Natural killer cell (primary cell): Measurements from ENCODE around the gene MFSD8. TPM values are rescaled to one million over a fixed set of nuclear protein-coding genes. Genes with fewer than 3 reads are reported as not detected.
"Not testable (repeated sequence)": the region's sequence is repeated elsewhere in the genome, so short reads cannot be mapped to it uniquely, and the experiment has no call there.

Source experiments
- ATAC-seq, 3 donors: fragments of 150-1000 bp in 2 of 3; fragments of 200-7000 bp in 1 of 3; cut with Tn5 transposase; 1 replicate in 1 of 3; 2 replicates in 2 of 3; pipeline ENCODE4 v1.10.0; 2021; ENCODE audit warnings: mild to moderate bottlenecking in 2 of 3, moderate library complexity in 2 of 3
- DNase-seq, 2 donors: peaks; one replicate each; pipeline versions ENCODE4 v3.0.0 to v3.0.0-alpha.2; 2013 to 2021; ENCODE audit warnings: mixed read lengths in 1 of 2
- H3K27ac ChIP-seq: one replicate; pipeline ENCODE4 v1.5.1; 2013; ENCODE audit warnings: mild to moderate bottlenecking, low read length
- H3K27me3 ChIP-seq: one replicate; pipeline ENCODE4 v1.6.1; 2013; ENCODE audit warnings: low read length; ENCODE audit not compliant: control insufficient read depth, insufficient read depth
- H3K36me3 ChIP-seq: one replicate; pipeline ENCODE4 v1.6.1; 2013; ENCODE audit warnings: low read length; ENCODE audit not compliant: control insufficient read depth, insufficient read depth
- H3K4me1 ChIP-seq: one replicate; pipeline ENCODE4 v1.6.1; 2013; ENCODE audit warnings: low read length; ENCODE audit not compliant: control insufficient read depth, insufficient read depth
- H3K4me3 ChIP-seq: one replicate; pipeline ENCODE4 v1.5.1; 2013; ENCODE audit warnings: low read length
- H3K9me3 ChIP-seq: one replicate; pipeline ENCODE4 v1.6.1; 2013; ENCODE audit warnings: low read length; ENCODE audit not compliant: control insufficient read depth, insufficient read depth
- H3K27ac Mint-ChIP-seq, 2 donors: one replicate each; pipeline ENCODE4 v1.8.0; 2022; ENCODE audit warnings: mild to moderate bottlenecking in 2 of 2, mixed read lengths in 2 of 2, moderate library complexity in 1 of 2
- H3K27me3 Mint-ChIP-seq, 2 donors: one replicate each; pipeline ENCODE4 v1.8.0; 2022; ENCODE audit warnings: low read depth in 2 of 2, mixed read lengths in 2 of 2
- H3K36me3 Mint-ChIP-seq: one replicate; pipeline ENCODE4 v1.8.0; 2022; ENCODE audit warnings: mixed read lengths
- H3K4me1 Mint-ChIP-seq, 2 donors: one replicate each; pipeline ENCODE4 v1.8.0; 2022; ENCODE audit warnings: mixed read lengths in 2 of 2
- H3K4me3 Mint-ChIP-seq: one replicate; pipeline ENCODE4 v1.8.0; 2022; ENCODE audit warnings: mild to moderate bottlenecking, moderate library complexity, mixed read lengths
- H3K9me3 Mint-ChIP-seq, 2 donors: one replicate each; pipeline ENCODE4 v1.8.0; 2022; ENCODE audit warnings: mixed read lengths in 2 of 2
- CTCF ChIP-seq: fragments of 200-600 bp; IDR thresholded peaks from one replicate; pipeline ENCODE4 v1.8.0; 2022; ENCODE audit warnings: antibody characterized with exemption
- whole genome bisulfite sequencing: methylation state at CpG from one replicate; pipeline ENCODE4 v1.1.7; 2013; ENCODE audit warnings: missing lambda C conversion rate; ENCODE audit not compliant: insufficient coverage; 5-methylcytosine and 5-hydroxymethylcytosine counted together
- intact Hi-C: fragments of 100-400 bp; cut with micrococcal nuclease; formaldehyde crosslinking; loops from one replicate; pipeline ENCODE4 v1.14.2; 2022
- total RNA-seq, 4 donors: library from RNA; stranded (reverse); fragments of 120-200 nt in 1 of 4; gene quantifications; one replicate each; pipeline versions ENCODE4 v1.2.3 to v1.2.4, GENCODE V29; 2013 to 2022

Gene MFSD8
- total RNA-seq, 3 donors from 2014 or later (not counting 1 experiment from before 2014, with no cell fraction given): 25.9 to 34.0 (median 25.9) TPM

GRCh38 chr4:127965803-127966175 is 816 bp upstream of the MFSD8 start:
- Histone ChIP-seq H3K36me3 (no peaks in the 10 kb centered on the region), H3K4me1 (peaks cover 16% of the 10 kb centered on the region), H3K9me3 (no peaks in the 10 kb centered on the region), H3K27ac (peak overlapping the region; percentile 87), H3K4me3 (peak overlapping the region; percentile 85), H3K27me3 (no peaks in the 10 kb centered on the region)
- no peak for TF ChIP-seq CTCF
- Mint-ChIP-seq H3K4me1 (peaks cover 30 to 32% of the 10 kb centered on the region in 2 donors), H3K27ac (peak overlapping the region; percentile 95 to 98), H3K36me3 (no peaks in the 10 kb centered on the region), H3K4me3 (peak overlapping the region; percentile 97), H3K9me3 (no peaks in the 10 kb centered on the region), H3K27me3 (no peaks in the 10 kb centered on the region)
- intact Hi-C loops: loop anchor here (1.0 to 5.0 kb wide), 3 partner anchors 85 to 1127 kb away; partner anchors contain the start of genes LARP1B, PLK4 and SCLT1
- DNase-seq (peak; percentile 49 to 81), ATAC-seq (peak; percentile 7 to 15 (median 15))
- under 1% methylated on average over 15 of the region's 15 CpGs for WGBS

GRCh38 chr4:127964426-127965061 is 429 bp downstream of the MFSD8 start:
- H3K27ac Mint-ChIP-seq: peak overlapping the region; percentile 95 to 98
- H3K4me1 Mint-ChIP-seq: peaks cover 30 to 32% of the 10 kb centered on the region in 2 donors
- peak; percentile 12 to 27 (median 19) for ATAC-seq
- H3K27ac ChIP-seq: peak overlapping the region; percentile 87
- peaks cover 16% of the 10 kb centered on the region for H3K4me1 ChIP-seq
- under 1% methylated on average over 41 of the region's 41 CpGs for WGBS
- H3K36me3 ChIP-seq, H3K27me3 ChIP-seq, H3K9me3 ChIP-seq, H3K9me3 Mint-ChIP-seq, H3K36me3 Mint-ChIP-seq, H3K27me3 Mint-ChIP-seq, DNase-seq: not testable (repeated sequence)
- peak overlapping the region; percentile 97 for H3K4me3 Mint-ChIP-seq
- H3K4me3 ChIP-seq: peak overlapping the region; percentile 85
- intact Hi-C loops: loop anchor here (1.0 to 5.0 kb wide), 3 partner anchors 84 to 1128 kb away; partner anchors contain the start of genes LARP1B, PLK4 and SCLT1

- not testable (repeated sequence) for H3K9me3 Mint-ChIP-seq, H3K4me3 ChIP-seq, ATAC-seq, H3K27ac ChIP-seq, H3K9me3 ChIP-seq, H3K36me3 Mint-ChIP-seq, H3K27me3 Mint-ChIP-seq, H3K36me3 ChIP-seq, H3K27me3 ChIP-seq
- peaks cover 30 to 32% of the 10 kb centered on the region in 2 donors for H3K4me1 Mint-ChIP-seq
- H3K4me1 ChIP-seq: peaks cover 16% of the 10 kb centered on the region
- peak overlapping the region; percentile 79 for H3K4me3 Mint-ChIP-seq
- H3K27ac Mint-ChIP-seq: peak overlapping the region; percentile 60 to 81
- WGBS: 45% methylated on average over 29 of the region's 35 CpGs
- peak; percentile 19 to 21 for DNase-seq
- intact Hi-C loops: loop anchor here (2.0 kb wide), 1 partner anchor 83 kb away; the partner anchor contains the start of gene PLK4
Observed at GRCh38 chr4:127963633-127964398, 1.2 kb downstream of the MFSD8 start.

GRCh38 chr4:127959794-127960193 is 5.2 kb downstream of the MFSD8 start:
- Mint-ChIP-seq H3K9me3 (no peaks in the 10 kb centered on the region), H3K36me3 (no peaks in the 10 kb centered on the region), H3K27me3 (no peaks in the 10 kb centered on the region), H3K4me1 (peaks cover 19% of the 10 kb centered on the region in 2 donors), H3K27ac (no peak overlapping the region), H3K4me3 (no peak overlapping the region)
- intact Hi-C loops: no loop called here
- Histone ChIP-seq H3K4me1 (peaks cover 9% of the 10 kb centered on the region), H3K9me3 (no peaks in the 10 kb centered on the region), H3K4me3 (no peak overlapping the region), H3K36me3 (no peaks in the 10 kb centered on the region), H3K27me3 (no peaks in the 10 kb centered on the region), H3K27ac (no peak overlapping the region)
- no peak for TF ChIP-seq CTCF
- no peak for DNase-seq
- no peak for ATAC-seq
- WGBS: 100% methylated on average over 1 of the region's 1 CpG
